ENCODE results near the gene ELF4.

DNA sequence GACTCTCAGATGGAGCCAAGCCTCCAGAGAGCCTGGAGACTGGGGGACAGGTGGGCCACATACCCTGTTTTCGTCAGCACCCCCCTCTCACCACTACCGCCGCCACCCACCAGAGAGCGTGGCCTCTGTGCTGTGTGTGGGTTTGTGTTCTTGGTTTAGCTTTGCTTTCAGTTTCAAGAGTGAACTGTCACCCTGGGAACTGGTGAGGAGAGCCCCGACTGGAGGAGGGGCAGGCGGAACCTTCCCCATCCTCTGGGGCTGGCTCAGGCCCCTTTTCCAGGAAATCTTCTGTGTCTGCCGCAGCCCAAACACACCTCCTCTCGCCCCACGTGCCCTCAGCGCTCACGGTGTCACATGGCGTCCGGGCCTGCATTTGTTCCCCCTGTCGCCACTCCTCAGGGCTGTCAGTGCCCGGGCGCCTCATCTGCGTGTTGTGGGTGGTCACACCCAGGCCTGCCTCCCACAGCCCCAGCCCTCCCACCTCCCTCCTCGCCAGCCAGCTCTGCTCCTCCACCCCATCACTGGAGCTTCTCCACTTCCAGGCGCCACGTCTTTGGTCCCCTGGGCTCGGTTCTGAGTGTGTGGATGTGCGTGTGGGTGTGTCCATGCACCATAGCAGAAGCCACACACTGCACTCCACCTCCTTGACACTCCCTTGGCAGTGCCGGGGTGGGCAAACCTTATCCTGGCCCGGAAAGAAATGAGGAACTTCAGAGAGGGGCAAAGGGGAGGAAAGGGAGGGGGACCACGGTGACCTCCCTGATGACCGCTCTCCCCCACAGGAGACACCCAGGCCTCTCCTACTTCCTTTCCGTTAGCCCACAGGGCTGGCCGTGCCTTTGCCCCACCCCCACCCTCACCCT is 27.8 kb downstream of the ELF4 start:
- TF ChIP-seq, protein P1, sequence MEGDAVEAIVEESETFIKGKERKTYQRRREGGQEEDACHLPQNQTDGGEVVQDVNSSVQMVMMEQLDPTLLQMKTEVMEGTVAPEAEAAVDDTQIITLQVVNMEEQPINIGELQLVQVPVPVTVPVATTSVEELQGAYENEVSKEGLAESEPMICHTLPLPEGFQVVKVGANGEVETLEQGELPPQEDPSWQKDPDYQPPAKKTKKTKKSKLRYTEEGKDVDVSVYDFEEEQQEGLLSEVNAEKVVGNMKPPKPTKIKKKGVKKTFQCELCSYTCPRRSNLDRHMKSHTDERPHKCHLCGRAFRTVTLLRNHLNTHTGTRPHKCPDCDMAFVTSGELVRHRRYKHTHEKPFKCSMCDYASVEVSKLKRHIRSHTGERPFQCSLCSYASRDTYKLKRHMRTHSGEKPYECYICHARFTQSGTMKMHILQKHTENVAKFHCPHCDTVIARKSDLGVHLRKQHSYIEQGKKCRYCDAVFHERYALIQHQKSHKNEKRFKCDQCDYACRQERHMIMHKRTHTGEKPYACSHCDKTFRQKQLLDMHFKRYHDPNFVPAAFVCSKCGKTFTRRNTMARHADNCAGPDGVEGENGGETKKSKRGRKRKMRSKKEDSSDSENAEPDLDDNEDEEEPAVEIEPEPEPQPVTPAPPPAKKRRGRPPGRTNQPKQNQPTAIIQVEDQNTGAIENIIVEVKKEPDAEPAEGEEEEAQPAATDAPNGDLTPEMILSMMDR (IDR thresholded peaks at IDR 0.05), result peak in 2 of 4 donors; percentile 10 to 12
- no peak for TF ChIP-seq POLR2A (IDR thresholded peaks at IDR 0.05)

Measured in right lobe of liver (tissue), 4 donors.